ENCODE data around the gene AIG1. TPM values are rescaled to one million over a fixed set of nuclear protein-coding genes. Genes with fewer than 3 reads are reported as not detected.

Gene AIG1
- total and polyA plus RNA-seq, 2 of the 4 experiments (the other 2 are of a cell fraction): 21.3 to 27.1 TPM

GRCh38 chr6:143123081-143123480 is 62.4 kb downstream of the AIG1 start:
- no CpG with 5 or more reads among the region's 1 CpG for WGBS, 2 experiments (ENCODE audit: extremely low coverage in 2 of 2, insufficient read length in 1 of 2)
- in situ Hi-C loops (cut with MboI; ENCODE audit: low sequenced_read_pairs): no loop called here
- H3K4me2 ChIP-seq (ENCODE audit: low read depth, low read length): no peak overlapping the region
- no peak overlapping the region for H3K27ac ChIP-seq (ENCODE audit: insufficient read depth, low read length)
- H2BK120ac ChIP-seq (ENCODE audit: low read depth, low read length): no peak overlapping the region
- H4K8ac ChIP-seq (ENCODE audit: low read depth in 2 of 2, low read length in 2 of 2): no peak overlapping the region
- BruUV-seq (replicated peaks): no TSS peak
- H3K56ac ChIP-seq (ENCODE audit: extremely low read depth, insufficient read depth, low read length): no peak overlapping the region
- no peak overlapping the region for H2BK15ac ChIP-seq (ENCODE audit: low read depth, low read length)
- intact Hi-C loops (cut with micrococcal nuclease): no loop called here
- H3K9me3 ChIP-seq (ENCODE audit: control insufficient read depth, insufficient read depth, low read length): no peaks in the 10 kb centered on the region
- no peak overlapping the region for H3K9ac ChIP-seq (ENCODE audit: low read depth, low read length)
- H4K20me1 ChIP-seq (ENCODE audit: insufficient read depth, low read length): no peaks in the 10 kb centered on the region
- H2AK5ac ChIP-seq (ENCODE audit: low read depth, low read length): no peak overlapping the region
- dilution Hi-C loops (cut with HindIII; ENCODE audit: low sequenced_read_pairs, unreplicated experiment): no loop called here
- no peaks in the 10 kb centered on the region; a peak in 1 of 4 replicates for H3K79me1 ChIP-seq (ENCODE audit: low read depth in 1 of 2, low read length in 2 of 2)
- no peaks in the 10 kb centered on the region; the same call in 1 of the 2 replicates for H3K9me1 ChIP-seq (ENCODE audit: insufficient read depth, low read length)
- no peak overlapping the region for H3K23ac ChIP-seq (ENCODE audit: low read depth, low read length)
- H3K27me3 ChIP-seq (ENCODE audit: control insufficient read depth, insufficient read depth, low read length): no peaks in the 10 kb centered on the region
- no peak overlapping the region for H4K91ac ChIP-seq (ENCODE audit: insufficient read depth, low read depth, low read length)
- H2AK9ac ChIP-seq (replicated peaks; ENCODE audit: low read depth, low read length, poor library complexity): no peak overlapping the region
- no peak overlapping the region for H3K4me3 ChIP-seq (ENCODE audit: insufficient read depth, low read depth, low read length)
- no peak for TF ChIP-seq CHD1 (IDR thresholded peaks at IDR 0.05; ENCODE audit: low read depth, low read length)
- TF ChIP-seq USF2 (IDR thresholded peaks at IDR 0.05; ENCODE audit: low read depth, low read length): no peak
- TF ChIP-seq BHLHE40 (IDR thresholded peaks at IDR 0.05; ENCODE audit: low read depth, low read length): no peak
- TF ChIP-seq RAD21 (IDR thresholded peaks at IDR 0.05; ENCODE audit: low read length): no peak
- TF ChIP-seq MAFK (IDR thresholded peaks at IDR 0.05; ENCODE audit: low read depth, low read length): no peak
- TF ChIP-seq CEBPB (IDR thresholded peaks at IDR 0.05; ENCODE audit: low read depth, low read length): no peak
- TF ChIP-seq RFX5 (IDR thresholded peaks at IDR 0.05; ENCODE audit: low read depth, low read length): no peak
- H3K4me1 ChIP-seq (ENCODE audit: control insufficient read depth, insufficient read depth, low read length): no peaks in the 10 kb centered on the region
- H4K5ac ChIP-seq (ENCODE audit: low read depth, low read length): no peak overlapping the region
- no peak overlapping the region for H2BK5ac ChIP-seq (ENCODE audit: low read depth, low read length, poor library complexity, severe bottlenecking)
- no peak overlapping the region for H2BK20ac ChIP-seq (ENCODE audit: low read depth, low read length)
- no peak overlapping the region for H3K18ac ChIP-seq (ENCODE audit: low read depth, low read length)
- H3K14ac ChIP-seq (replicated peaks; ENCODE audit: low read depth, low read length): no peak overlapping the region
- no peak overlapping the region for H3K4ac ChIP-seq (ENCODE audit: low read depth, low read length)
- ATAC-seq (ENCODE audit: low read depth) (no peak), DNase-seq (no peak)
- no peaks in the 10 kb centered on the region for H3K36me3 ChIP-seq (ENCODE audit: control insufficient read depth, insufficient read depth, low read length)
- H2AFZ ChIP-seq (replicated peaks; ENCODE audit: low read length, poor library complexity): no peak overlapping the region
- ChIA-PET CTCF (no interaction called here), POLR2A (ENCODE audit: unreplicated experiment) (no interaction called here)
